ENCODE data around the gene PMM2.
"Not testable (repeated sequence)": the region's sequence is repeated elsewhere in the genome, so short reads cannot be mapped to it uniquely, and the experiment has no call there.

PMM2 gene

GRCh38 chr16:8868416-8869211 lies 71.0 kb downstream of the PMM2 start, which contains the start of gene CARHSP1:
Gene CARHSP1, minus strand, starts transcription at chr16:8869006. Its CDS starts 9,678 bp downstream, at chr16:8859328.
- DNase-seq, result peak; percentile 86 to 88

- no peak for DNase-seq
These were observed 71.8 kb downstream of the PMM2 start for GRCh38 chr16:8869212-8869987.

- not testable (repeated sequence) for DNase-seq
These were observed 72.3 kb downstream of the PMM2 start for GRCh38 chr16:8869988-8870241.

GRCh38 chr16:8872071-8872470 lies 74.4 kb downstream of the PMM2 start:
- DNase-seq, result no peak

GRCh38 chr16:8872967-8873865 lies 75.6 kb downstream of the PMM2 start:
- DNase-seq, result no peak

GRCh38 chr16:8873866-8874195 lies 76.2 kb downstream of the PMM2 start:
- DNase-seq, result not testable (repeated sequence)

GRCh38 chr16:8874388-8874787 lies 76.7 kb downstream of the PMM2 start:
- DNase-seq, result no peak

- not testable (repeated sequence) for DNase-seq
These were observed 77.7 kb downstream of the PMM2 start for GRCh38 chr16:8875317-8875716.

GRCh38 chr16:8877894-8878522 lies 80.4 kb downstream of the PMM2 start:
- no peak for DNase-seq

GRCh38 chr16:8878523-8878911 lies 80.9 kb downstream of the PMM2 start:
- no peak for DNase-seq

GRCh38 chr16:8880839-8881510 lies 83.3 kb downstream of the PMM2 start:
- no peak for DNase-seq

GRCh38 chr16:8882041-8882617 lies 84.5 kb downstream of the PMM2 start, which contains the start of gene LITAFD:
Gene LITAFD, plus strand, starts transcription at chr16:8882351. Its CDS starts 2,005 bp downstream, at chr16:8884356.
- DNase-seq, result no peak

- no peak for DNase-seq
These were observed 85.2 kb downstream of the PMM2 start for GRCh38 chr16:8882725-8883377.

GRCh38 chr16:8885674-8886592 lies 88.3 kb downstream of the PMM2 start:
- no peak for DNase-seq

- DNase-seq, result no peak
These were observed 89.2 kb downstream of the PMM2 start for GRCh38 chr16:8886593-8887430.

- DNase-seq, result no peak
These were observed 89.8 kb downstream of the PMM2 start for GRCh38 chr16:8887431-8887765.

- no peak for DNase-seq
These were observed 90.4 kb downstream of the PMM2 start for GRCh38 chr16:8887952-8888560.

GRCh38 chr16:8888951-8889892 lies 91.6 kb downstream of the PMM2 start:
- DNase-seq, result no peak
